Cardiac muscle cell (in vitro differentiated cells and primary cell): ENCODE measurements around the gene FAM228B. TPM values are rescaled to one million over a fixed set of nuclear protein-coding genes. Genes with fewer than 3 reads are reported as not detected.

Experiments used
- DNase-seq, 2 donors: peaks; one replicate each; pipeline versions ENCODE4 v3.0.0 to v3.0.0-alpha.2; 2010 to 2017; ENCODE audit warnings: low read depth in 1 of 2, low spot score in 1 of 2
- H3K27ac ChIP-seq: fragments of 200-600 bp; sonication (generic); 2 replicates; pipeline ENCODE4 v1.5.1; 2016
- H3K27me3 ChIP-seq: fragments of 200-600 bp; sonication (generic); 2 replicates; pipeline ENCODE4 v1.6.0; 2016; ENCODE audit warnings: control low read depth
- H3K36me3 ChIP-seq: fragments of 200-600 bp; sonication (generic); 2 replicates; pipeline ENCODE4 v1.5.1; 2016; ENCODE audit warnings: control low read depth
- H3K4me1 ChIP-seq: fragments of 200-600 bp; sonication (generic); 2 replicates; pipeline ENCODE4 v1.8.1; 2017; ENCODE audit warnings: low read depth, mild to moderate bottlenecking, mixed run types
- H3K4me3 ChIP-seq: fragments of 200-600 bp; sonication (generic); 2 replicates; pipeline ENCODE4 v1.5.1; 2016; ENCODE audit warnings: mild to moderate bottlenecking
- H3K9me3 ChIP-seq: fragments of 200-600 bp; sonication (generic); 2 replicates; pipeline ENCODE4 v1.5.1; 2017; ENCODE audit warnings: low read depth, mild to moderate bottlenecking, control low read depth
- polyA plus RNA-seq: library from polyadenylated mRNA; unstranded; fragments of >200 nt; fragmentation: Nextera tagmentation; extraction: Ambion mirVana; gene quantifications from 2 replicates; pipeline ENCODE4 v1.2.1, GENCODE V29; 2016
- total RNA-seq: library from RNA; depleted of rRNA; stranded (reverse); fragments of >200 nt; gene quantifications from 2 replicates; pipeline ENCODE4 v1.2.3, GENCODE V29; 2016
- TF ChIP-seq, protein P1 (sequence below): IDR thresholded peaks from 2 replicates; pipeline ENCODE4 v1.5.1; 2012; ENCODE audit warnings: low read depth, mild to moderate bottlenecking, low read length

Gene FAM228B
- total RNA-seq (16.3 TPM in 2 replicates), polyA plus RNA-seq (42.3 and 60.5 TPM in 2 replicates)

DNA sequence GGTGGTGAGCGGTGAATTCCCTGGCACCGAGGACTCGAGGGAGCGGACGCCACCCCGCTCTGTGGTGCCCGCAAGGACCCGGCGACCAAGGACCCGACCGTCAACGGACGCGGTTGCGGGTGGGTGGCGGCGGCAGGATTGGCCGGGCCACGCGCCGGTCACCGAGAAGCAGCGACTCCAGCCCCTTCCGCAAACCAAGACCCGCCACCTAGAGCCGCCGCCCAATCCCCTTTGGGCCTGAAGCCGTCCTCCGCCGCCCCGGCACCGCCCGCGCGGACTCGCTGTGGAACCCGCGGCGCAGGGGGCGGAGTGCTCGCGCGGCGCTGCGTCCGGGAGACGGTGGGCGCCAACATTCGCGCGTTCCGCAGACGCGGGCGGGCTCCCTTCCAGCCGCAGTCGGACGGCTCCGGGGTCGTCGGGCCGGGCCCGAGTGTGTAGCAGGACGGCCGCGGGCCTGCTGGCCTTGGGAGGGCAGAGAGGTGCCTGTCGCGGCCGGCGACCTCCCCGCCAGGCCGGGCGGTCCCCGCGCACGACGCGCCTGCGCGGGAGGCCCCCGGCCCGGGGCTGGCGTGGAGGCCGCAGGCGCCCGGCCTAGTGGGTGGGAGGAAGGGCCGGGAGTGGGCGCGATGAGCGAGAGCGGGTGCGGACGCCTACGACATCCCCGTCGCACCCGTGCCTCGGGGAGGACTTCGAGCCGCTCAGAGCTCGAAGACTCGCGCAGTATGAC lies at the start of gene FAM228B, which contains the start of gene PFN4:
TSS of gene FAM228B (plus strand) at position 275 of the 727 bp plus-strand sequence. CDS start 893 bp downstream, outside the sequence.
TSS of gene PFN4 (minus strand) at position 140 of the 727 bp plus-strand sequence. CDS start 799 bp downstream, outside the sequence.
- Histone ChIP-seq H3K4me1 (peaks cover 10% of the 10 kb centered on the region), H3K9me3 (no peaks in the 10 kb centered on the region), H3K27ac (peak within 1 kb of the TSS; percentile 91)

DNA sequence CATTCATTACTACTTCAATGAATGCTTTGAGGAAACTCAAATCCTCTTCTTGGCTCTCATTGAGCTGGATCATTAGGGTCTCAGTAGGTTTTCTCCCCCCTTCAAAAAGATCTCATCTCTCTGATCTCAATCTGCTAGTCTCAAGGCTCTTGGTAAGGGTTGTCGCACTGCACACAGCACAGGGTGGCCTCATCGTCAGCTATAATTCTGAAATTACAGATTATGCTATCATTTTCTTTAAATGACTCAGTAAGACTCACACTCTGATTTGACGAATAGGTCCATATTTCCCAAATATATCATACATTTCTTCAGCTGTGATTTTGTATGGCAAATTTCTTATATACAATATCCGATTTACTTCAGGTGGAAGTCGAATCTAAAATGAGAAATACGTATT lies 49.5 kb upstream of the FAM228B start:
- Histone ChIP-seq H3K36me3 (peaks cover 18% of the 10 kb centered on the region), H3K9me3 (no peaks in the 10 kb centered on the region), H3K27me3 (no peaks in the 10 kb centered on the region), H3K4me3 (no peak overlapping the region), H3K27ac (no peak overlapping the region), H3K4me1 (no peaks in the 10 kb centered on the region)
- DNase-seq: no peak
- TF ChIP-seq, protein P1, sequence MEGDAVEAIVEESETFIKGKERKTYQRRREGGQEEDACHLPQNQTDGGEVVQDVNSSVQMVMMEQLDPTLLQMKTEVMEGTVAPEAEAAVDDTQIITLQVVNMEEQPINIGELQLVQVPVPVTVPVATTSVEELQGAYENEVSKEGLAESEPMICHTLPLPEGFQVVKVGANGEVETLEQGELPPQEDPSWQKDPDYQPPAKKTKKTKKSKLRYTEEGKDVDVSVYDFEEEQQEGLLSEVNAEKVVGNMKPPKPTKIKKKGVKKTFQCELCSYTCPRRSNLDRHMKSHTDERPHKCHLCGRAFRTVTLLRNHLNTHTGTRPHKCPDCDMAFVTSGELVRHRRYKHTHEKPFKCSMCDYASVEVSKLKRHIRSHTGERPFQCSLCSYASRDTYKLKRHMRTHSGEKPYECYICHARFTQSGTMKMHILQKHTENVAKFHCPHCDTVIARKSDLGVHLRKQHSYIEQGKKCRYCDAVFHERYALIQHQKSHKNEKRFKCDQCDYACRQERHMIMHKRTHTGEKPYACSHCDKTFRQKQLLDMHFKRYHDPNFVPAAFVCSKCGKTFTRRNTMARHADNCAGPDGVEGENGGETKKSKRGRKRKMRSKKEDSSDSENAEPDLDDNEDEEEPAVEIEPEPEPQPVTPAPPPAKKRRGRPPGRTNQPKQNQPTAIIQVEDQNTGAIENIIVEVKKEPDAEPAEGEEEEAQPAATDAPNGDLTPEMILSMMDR: no peak

More for the DNA sequence above, at the start of gene FAM228B, which contains the start of gene PFN4:
- peak; percentile 92 for DNase-seq
- H3K36me3 ChIP-seq: no peaks in the 10 kb centered on the region
- TF ChIP-seq, protein P1: no peak
- H3K27me3 ChIP-seq: no peaks in the 10 kb centered on the region
- peak within 1 kb of the TSS; percentile 59 for H3K4me3 ChIP-seq

- no peak for DNase-seq
- no peaks in the 10 kb centered on the region for H3K27me3 ChIP-seq
- H3K27ac ChIP-seq: no peak overlapping the region
- H3K4me1 ChIP-seq: no peaks in the 10 kb centered on the region
- TF ChIP-seq, protein P1: no peak
- peak overlapping the region; percentile 72 for H3K4me3 ChIP-seq
- H3K9me3 ChIP-seq: no peaks in the 10 kb centered on the region
- H3K36me3 ChIP-seq: peaks cover 14% of the 10 kb centered on the region
Observed at GRCh38 chr2:24075259-24075658, 48.0 kb upstream of the FAM228B start.

DNA sequence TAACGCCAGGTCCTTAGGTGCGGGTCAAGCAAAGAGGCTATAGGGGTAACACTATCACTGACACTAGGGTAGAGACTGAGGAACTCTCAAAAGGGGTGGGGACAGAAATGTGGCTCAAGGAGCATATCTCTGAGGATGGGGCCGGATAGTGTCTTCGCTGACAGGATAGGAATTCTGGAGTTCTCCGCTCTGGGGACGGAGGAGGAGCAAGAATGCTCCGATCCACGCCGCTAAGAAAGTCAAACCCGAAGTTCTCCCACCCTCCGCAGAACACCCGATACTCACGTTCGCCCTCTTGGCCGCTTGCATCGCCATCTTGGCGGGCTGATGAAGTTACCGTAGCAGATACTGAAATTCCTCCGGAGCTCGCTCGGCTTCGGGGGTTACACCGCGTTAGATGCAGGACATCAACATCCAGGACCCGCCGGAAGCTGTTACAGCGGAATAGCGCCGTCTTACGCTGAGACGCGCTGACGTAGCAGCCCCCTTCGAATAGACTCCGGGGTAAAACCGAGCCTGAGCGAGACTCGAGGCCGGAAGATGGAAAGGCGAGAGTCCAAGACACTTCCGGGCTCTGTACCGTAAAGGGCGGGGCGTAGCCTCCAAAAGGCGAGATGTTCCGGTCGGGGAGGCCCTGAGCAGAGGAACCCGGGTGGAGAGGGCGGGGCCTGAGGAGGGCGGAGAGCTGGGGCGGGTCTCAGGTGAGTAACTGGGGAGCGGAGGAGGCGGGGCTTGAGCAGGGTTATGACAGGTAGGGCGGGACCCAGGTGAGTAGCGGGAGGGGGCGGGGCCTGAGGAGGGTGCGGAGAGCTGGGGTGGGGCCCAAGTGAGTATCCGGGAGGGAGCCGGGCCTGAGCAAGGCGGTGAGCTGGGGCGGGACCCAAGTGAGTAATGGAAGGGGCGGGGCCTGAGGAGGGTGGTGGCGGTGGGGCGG lies 47.1 kb upstream of the FAM228B start, which contains the start of gene SF3B6:
TSS of gene SF3B6 (minus strand) at position 412 of the 934 bp plus-strand sequence. CDS start at position 315, 97 bp downstream.
- no peaks in the 10 kb centered on the region for H3K9me3 ChIP-seq
- H3K4me1 ChIP-seq: no peaks in the 10 kb centered on the region
- peaks cover 12% of the 10 kb centered on the region for H3K36me3 ChIP-seq
- peak within 1 kb of the TSS; percentile 74 for H3K27ac ChIP-seq
- DNase-seq: peak; percentile 99
- peak within 1 kb of the TSS; percentile 72 for H3K4me3 ChIP-seq
- TF ChIP-seq, protein P1: no peak
- H3K27me3 ChIP-seq: no peaks in the 10 kb centered on the region

DNA sequence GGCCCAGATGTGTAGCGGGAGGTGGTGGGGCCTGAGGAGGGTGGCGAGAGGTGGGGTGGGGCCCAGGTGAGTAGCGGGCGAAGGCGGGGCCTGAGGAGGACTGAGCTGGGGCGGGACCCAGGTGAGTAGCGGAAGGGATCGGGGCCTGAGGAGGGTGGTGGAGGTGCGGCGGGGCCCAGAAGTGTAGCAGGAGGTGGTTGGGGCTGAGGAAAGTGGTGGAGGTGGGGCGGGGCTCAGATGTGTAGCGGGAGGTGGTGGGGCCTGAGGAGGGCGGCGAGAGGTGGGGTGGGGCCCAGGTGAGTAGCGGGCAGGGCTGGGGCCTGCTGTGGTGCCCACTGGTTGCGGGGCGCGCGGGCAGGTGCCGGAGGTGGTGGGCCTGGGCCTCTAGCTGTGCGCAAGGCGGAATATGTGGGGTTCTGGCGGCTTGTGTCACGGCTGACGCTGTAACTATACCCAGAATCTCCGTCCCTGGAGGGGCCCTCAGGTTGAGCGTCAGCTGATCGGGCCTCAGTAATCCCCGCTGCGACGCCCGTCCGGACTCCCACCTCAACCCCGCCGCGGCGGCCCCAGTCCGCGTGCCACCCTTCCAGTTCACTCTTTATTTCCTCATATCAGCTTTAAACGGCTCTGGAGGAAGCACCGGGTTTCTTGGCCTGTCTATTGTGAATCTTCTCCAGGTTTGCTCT lies 46.3 kb upstream of the FAM228B start:
- H3K4me1 ChIP-seq: no peaks in the 10 kb centered on the region
- H3K9me3 ChIP-seq: no peaks in the 10 kb centered on the region
- peak; percentile 24 to 27 for DNase-seq
- H3K36me3 ChIP-seq: peaks cover 12% of the 10 kb centered on the region
- H3K27me3 ChIP-seq: no peaks in the 10 kb centered on the region
- TF ChIP-seq, protein P1: no peak
- H3K27ac ChIP-seq: peak overlapping the region; percentile 32
- H3K4me3 ChIP-seq: peak overlapping the region; percentile 72
